NCI-H526 (cell line): ENCODE results near the gene FBF1.
"Not testable (repeated sequence)": the region's sequence is repeated elsewhere in the genome, so short reads cannot be mapped to it uniquely, and the experiment has no call there.

ENCODE experiments used
- DNase-seq, 2 experiments: peaks; one replicate each; lab custom pipeline; 2025; lab: John Stamatoyannopoulos, UW

Gene FBF1

GRCh38 chr17:75896415-75897159 lies 44.3 kb downstream of the FBF1 start, which contains the start of gene TRIM65:
TRIM65 (minus strand) TSS chr17:75896951; CDS start chr17:75896937, 14 bp downstream.
- DNase-seq: peak in 1 of 2 experiments; percentile 86

- peak in 1 of 2 experiments; percentile 39 for DNase-seq
Observed at GRCh38 chr17:75895370-75896155, 45.3 kb downstream of the FBF1 start.

GRCh38 chr17:75894049-75894733 lies 46.7 kb downstream of the FBF1 start:
- DNase-seq: no peak

GRCh38 chr17:75893305-75894048 lies 47.4 kb downstream of the FBF1 start:
- DNase-seq: no peak

- DNase-seq: no peak
Observed at GRCh38 chr17:75892556-75893224, 48.2 kb downstream of the FBF1 start.

GRCh38 chr17:75891605-75892555 lies 49.0 kb downstream of the FBF1 start:
- DNase-seq: no peak

- no peak for DNase-seq
Observed at GRCh38 chr17:75891022-75891604, 49.7 kb downstream of the FBF1 start.

- no peak for DNase-seq
Observed at GRCh38 chr17:75889454-75889853, 51.4 kb downstream of the FBF1 start.

- no peak for DNase-seq
Observed at GRCh38 chr17:75888484-75888883, 52.4 kb downstream of the FBF1 start.

GRCh38 chr17:75885860-75886259 lies 55.0 kb downstream of the FBF1 start:
- not testable (repeated sequence) for DNase-seq

- no peak for DNase-seq
Observed at GRCh38 chr17:75885431-75885830, 55.4 kb downstream of the FBF1 start.

GRCh38 chr17:75881678-75882454 lies 59.0 kb downstream of the FBF1 start:
- no peak for DNase-seq

GRCh38 chr17:75880266-75880665 lies 60.6 kb downstream of the FBF1 start:
- DNase-seq: no peak

- DNase-seq: no peak
Observed at GRCh38 chr17:75878174-75878998, 62.5 kb downstream of the FBF1 start, which contains the start of gene TRIM47. TRIM47 (minus strand) TSS chr17:75878581; CDS start chr17:75878548, 33 bp downstream.

- peak in 1 of 2 experiments; percentile 89 for DNase-seq
Observed at GRCh38 chr17:75877752-75878173, 63.1 kb downstream of the FBF1 start.

- DNase-seq: no peak
Observed at GRCh38 chr17:75876938-75877751, 63.7 kb downstream of the FBF1 start.
